IPS-20b (cell line): ENCODE data around the gene PARD6A.

Experiments
- H3K27ac ChIP-seq: one replicate; pipeline ENCODE4 v1.5.1; 2013; ENCODE audit warnings: low read length
- H3K27me3 ChIP-seq: 2 replicates; pipeline ENCODE4 v1.6.1; 2013; ENCODE audit warnings: mild to moderate bottlenecking, low read length, inconsistent platforms; ENCODE audit not compliant: insufficient read depth
- H3K36me3 ChIP-seq: 2 replicates; pipeline ENCODE4 v1.6.1; 2013; ENCODE audit warnings: low read depth, mild to moderate bottlenecking, inconsistent platforms, low read length, moderate library complexity; ENCODE audit not compliant: insufficient read depth
- H3K4me1 ChIP-seq: 2 replicates; pipeline ENCODE4 v1.6.1; 2013; ENCODE audit warnings: mild to moderate bottlenecking, control low read depth, inconsistent platforms, low read length, moderate library complexity; ENCODE audit not compliant: insufficient read depth
- H3K4me3 ChIP-seq: 2 replicates; pipeline ENCODE4 v1.5.1; 2013; ENCODE audit warnings: mild to moderate bottlenecking, low read length, inconsistent platforms
- H3K9ac ChIP-seq: 2 replicates; pipeline ENCODE4 v1.6.1; 2013; ENCODE audit warnings: low read depth, mild to moderate bottlenecking, inconsistent platforms, low read length, moderate library complexity
- H3K9me3 ChIP-seq: 2 replicates; pipeline ENCODE4 v1.6.1; 2013; ENCODE audit warnings: mild to moderate bottlenecking, low read depth, low read length, inconsistent platforms; ENCODE audit not compliant: insufficient read depth

Gene PARD6A

DNA sequence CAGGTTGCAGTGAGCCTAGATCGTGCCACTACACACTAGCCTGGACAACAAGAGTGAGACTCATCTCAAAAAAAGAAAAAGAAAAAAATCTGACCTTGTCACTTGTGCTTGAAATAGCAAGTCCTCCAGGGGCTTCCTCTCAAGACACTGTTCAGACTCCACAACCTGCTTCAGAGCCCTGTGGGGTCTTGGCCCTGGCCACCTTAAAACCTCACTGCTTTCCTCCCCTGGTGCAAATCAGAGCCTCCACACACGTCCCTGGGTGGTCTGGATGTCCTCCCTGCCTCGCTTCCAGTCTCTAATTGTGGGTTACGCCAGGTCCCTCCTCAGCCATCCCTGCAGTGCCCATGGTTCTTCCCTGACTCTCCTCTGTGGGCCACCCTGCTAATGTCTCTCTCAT lies 5.4 kb upstream of the PARD6A start:
- H3K9ac ChIP-seq = no peak overlapping the region
- H3K4me3 ChIP-seq = no peak overlapping the region
- H3K4me1 ChIP-seq = peaks cover 5% of the 10 kb centered on the region; the same call in 1 of the 2 replicates
- no peaks in the 10 kb centered on the region for H3K9me3 ChIP-seq
- peaks cover 12% of the 10 kb centered on the region; the same call in 1 of the 2 replicates for H3K36me3 ChIP-seq
- no peak overlapping the region for H3K27ac ChIP-seq
- peaks cover 53% of the 10 kb centered on the region for H3K27me3 ChIP-seq

DNA sequence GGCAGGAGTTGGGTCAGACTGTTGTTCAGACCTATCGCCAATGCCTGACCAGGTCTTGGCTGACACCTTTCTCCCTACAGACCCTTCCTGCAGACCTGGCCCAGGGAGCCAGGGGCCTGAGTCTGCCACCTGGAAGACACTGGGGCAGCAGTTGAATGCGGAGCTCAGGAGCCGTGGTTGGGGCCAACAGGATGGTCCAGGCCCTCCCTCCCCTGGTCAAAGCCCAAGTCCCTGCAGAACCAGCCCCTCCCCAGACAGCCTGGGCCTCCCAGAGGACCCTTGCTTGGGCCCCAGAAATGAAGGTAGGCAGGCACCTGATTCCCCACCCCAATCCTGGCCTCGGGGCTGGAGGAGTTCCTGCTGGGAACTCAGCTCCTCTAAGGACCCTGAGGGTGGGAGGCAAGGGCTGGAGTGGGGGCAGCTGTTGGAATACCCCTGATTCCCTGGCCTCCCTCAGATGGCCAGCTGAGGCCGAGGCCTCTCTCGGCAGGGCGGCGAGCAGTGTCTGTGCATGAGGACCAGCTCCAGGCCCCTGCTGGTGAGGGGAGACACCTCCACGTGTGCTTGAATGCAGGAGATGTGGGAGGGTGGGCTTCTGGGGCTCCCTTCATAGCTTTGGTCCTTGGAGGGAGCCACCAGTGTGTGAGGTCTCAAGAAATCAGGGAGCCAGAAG lies 4.3 kb upstream of the PARD6A start:
- Histone ChIP-seq H3K27me3 (peaks cover 43% of the 10 kb centered on the region), H3K4me3 (no peak overlapping the region), H3K27ac (no peak overlapping the region), H3K9me3 (no peaks in the 10 kb centered on the region), H3K36me3 (peaks cover 12% of the 10 kb centered on the region; the same call in 1 of the 2 replicates), H3K9ac (no peak overlapping the region), H3K4me1 (peaks cover 6% of the 10 kb centered on the region; the same call in 1 of the 2 replicates)

DNA sequence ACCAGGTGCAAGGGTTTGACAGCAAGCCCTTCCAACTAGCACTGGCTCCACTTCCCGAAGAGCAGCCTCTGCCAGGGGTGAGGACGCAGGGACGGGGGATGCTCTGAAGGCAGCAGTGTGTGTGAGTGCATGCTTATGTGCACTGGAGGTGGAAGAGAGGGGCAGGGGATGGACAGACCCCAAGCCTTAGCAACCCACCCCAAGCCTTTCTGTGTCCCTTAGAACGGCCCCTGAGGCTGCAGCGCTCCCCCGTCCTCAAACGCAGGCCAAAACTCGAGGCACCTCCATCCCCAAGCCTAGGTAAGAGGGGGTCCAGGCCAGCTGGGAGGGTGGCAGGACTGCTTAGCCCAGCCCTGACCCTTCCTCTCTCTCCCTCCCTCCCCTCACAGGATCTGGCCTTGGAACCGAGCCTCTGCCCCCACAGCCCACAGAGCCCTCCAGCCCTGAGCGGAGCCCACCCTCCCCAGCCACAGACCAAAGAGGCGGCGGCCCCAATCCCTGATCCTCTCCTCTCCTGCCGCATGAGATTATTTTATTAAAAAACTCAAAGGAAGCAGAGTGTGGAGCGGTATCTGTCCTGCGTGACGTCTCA lies 3.6 kb upstream of the PARD6A start:
- no peaks in the 10 kb centered on the region for H3K9me3 ChIP-seq
- H3K36me3 ChIP-seq = peaks cover 12% of the 10 kb centered on the region; the same call in 1 of the 2 replicates
- H3K9ac ChIP-seq = no peak overlapping the region
- peaks cover 43% of the 10 kb centered on the region for H3K27me3 ChIP-seq
- H3K27ac ChIP-seq = no peak overlapping the region
- peaks cover 10% of the 10 kb centered on the region; the same call in 1 of the 2 replicates for H3K4me1 ChIP-seq
- no peak overlapping the region for H3K4me3 ChIP-seq

DNA sequence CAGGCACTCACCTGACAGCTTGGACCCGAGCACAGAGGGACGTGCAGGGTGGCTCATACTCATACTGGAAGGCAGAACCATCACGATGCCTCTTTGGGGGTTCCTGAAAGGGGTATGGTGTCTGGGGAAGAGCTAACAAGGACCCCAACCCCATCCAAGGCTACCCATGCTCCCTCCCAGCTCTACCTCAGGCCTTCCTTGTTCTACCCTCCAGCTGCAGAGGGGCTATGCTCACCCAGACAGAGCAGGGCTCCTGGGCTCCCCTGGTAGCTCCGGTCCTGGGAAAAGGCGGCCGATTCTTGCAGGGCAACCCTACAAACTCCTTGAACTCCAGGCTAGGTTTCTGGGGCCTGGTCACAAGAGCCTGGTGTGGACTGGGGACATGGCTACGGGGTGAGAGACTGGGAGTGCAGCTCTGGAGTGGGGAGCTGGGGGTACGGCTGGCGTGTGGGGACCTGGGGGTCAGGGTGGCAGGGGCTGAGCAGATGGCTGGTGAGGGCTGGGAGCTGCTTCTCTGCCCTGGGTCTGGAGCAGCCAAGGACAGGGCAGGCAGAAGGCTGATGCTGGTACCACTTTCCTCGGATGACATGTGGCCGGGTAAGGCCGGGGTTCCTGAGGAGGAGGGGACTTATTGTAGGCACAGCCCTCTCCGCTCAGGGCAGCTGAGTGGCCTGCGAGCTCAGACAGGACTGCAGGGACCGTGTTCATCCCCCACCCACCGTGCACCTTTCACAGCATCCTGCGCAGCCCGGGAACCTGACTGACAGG lies 2.8 kb upstream of the PARD6A start:
- Histone ChIP-seq H3K9ac (no peak overlapping the region), H3K9me3 (no peaks in the 10 kb centered on the region), H3K4me3 (no peak overlapping the region), H3K4me1 (peaks cover 10% of the 10 kb centered on the region; the same call in 1 of the 2 replicates), H3K27me3 (peaks cover 41% of the 10 kb centered on the region), H3K36me3 (peaks cover 12% of the 10 kb centered on the region; the same call in 1 of the 2 replicates), H3K27ac (no peak overlapping the region)

DNA sequence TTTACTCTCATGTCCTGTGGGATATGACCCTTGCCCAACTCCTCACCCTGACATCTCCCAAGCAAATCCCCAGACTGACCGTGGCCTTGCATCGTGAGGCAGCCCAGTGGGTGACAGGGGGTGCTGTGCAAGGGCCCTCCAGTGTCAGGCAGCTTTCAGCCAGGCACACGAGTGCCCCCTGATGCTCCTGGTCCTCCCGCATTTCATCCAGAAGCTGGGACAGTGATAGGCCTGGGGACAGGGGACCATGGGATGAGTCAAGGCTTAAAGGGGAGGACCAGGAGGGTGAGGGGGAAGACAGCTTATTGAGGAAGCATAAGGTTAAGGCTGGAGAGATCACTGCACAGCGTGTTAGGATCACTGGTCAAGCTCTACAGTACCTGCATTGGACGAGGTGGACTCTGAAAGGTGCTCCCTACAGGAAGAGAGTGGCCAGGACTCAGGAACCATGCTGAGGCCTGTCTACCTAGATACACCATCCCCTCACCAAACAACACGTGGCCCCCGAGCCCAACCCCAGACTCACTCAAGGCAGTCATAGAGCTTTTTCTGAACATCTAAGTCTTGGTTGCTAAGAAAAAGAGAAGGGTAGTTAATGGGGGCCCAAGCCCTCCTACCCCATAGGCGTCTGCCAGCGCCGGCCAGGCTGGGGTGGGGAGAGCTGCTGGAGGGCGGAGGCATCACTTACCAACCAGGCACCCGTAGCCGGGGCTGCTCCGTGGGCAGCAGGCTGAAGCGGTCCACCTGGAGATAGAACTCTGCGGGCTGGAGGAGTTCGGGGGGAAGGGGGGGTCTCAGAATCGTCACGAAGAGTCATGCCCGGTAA lies 1.7 kb upstream of the PARD6A start:
- Histone ChIP-seq H3K4me1 (peaks cover 10% of the 10 kb centered on the region; the same call in 1 of the 2 replicates), H3K36me3 (peaks cover 12% of the 10 kb centered on the region; the same call in 1 of the 2 replicates), H3K9me3 (no peaks in the 10 kb centered on the region), H3K27ac (no peak overlapping the region), H3K4me3 (peak overlapping the region; percentile 94), H3K27me3 (peaks cover 31% of the 10 kb centered on the region), H3K9ac (peak overlapping the region; percentile 80; the same call in 1 of the 2 replicates)

DNA sequence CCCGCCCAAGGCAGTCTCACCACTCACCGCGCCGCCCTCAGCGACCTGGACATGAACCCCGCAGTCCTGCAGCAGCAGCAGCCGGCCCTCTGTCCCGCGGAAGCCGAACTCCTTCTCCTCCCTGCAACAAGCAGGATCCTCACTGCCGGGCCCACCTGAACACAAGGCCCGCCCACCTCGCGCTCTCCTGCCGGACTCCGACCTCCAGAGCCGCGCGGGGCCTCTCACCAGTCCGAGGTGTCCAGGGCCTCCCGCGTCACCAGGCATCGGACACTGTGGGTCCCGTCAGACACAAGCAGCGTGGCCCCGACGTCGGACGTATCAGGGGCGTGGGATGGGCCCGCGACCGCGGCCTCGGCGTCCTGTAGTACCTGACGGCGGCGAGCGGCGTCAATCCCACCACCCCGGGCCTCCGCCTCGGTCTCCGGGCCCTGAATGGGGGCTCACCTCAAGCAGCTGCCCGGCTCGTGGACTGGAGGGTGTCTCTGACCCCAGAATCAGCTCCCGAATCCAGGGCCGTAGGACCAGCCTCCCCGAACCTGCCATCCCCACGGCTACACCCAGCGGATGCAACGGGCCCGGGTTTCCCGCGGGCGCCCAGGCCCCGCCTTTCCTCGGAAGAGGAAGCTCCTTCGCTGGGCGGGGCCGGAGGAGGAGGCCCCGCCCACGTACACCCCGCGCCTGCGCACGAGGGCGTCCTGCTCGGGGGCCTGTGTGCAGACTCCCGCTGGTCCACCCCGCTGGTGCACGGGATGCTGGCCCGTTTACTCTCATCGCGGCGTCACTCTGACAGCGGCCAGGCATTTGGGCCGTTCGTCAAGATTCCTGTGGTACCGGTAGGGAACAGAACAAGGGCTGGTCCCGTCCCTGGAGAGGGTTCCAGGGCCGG lies 841 bp upstream of the PARD6A start, which contains the start of gene ACD:
TSS of gene ACD (minus strand) at position 586 of the 889 bp plus-strand sequence. CDS start at position 546, 40 bp downstream.
- Histone ChIP-seq H3K36me3 (peaks cover 12% of the 10 kb centered on the region; the same call in 1 of the 2 replicates), H3K9me3 (no peaks in the 10 kb centered on the region), H3K4me1 (peaks cover 10% of the 10 kb centered on the region; the same call in 1 of the 2 replicates), H3K4me3 (peak within 1 kb of the TSS; percentile 94), H3K27me3 (peaks cover 22% of the 10 kb centered on the region; the same call in 1 of the 2 replicates), H3K9ac (peak within 1 kb of the TSS; percentile 80), H3K27ac (peak within 1 kb of the TSS; percentile 77)

DNA sequence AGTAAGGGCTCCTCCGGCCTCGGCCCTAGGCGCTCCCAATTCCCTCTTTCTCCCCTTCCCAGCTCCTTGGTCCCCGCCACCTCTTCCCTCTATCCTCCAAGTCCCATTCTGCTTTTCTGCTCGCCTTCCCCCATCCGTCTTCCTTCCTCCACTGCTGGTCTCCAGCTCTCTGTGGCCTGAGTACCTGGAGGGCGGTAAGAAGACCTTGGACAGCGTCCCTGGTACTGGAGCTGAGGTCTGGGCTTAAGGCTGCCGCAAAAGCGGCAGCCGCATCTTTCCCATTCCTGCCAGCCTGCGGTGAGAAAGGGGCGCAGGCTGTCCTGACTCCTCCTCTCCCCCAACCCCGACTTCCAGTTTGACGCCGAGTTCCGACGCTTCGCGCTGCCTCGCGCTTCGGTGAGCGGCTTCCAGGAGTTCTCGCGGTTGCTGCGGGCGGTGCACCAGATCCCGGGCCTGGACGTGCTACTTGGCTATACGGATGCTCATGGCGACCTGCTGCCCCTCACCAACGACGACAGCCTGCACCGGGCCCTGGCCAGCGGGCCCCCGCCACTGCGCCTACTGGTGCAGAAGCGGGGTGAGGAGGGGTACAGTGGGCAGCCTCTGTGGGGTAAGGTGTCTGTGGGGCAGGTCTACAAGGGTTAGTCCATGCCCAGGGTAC lies 471 bp downstream of the PARD6A start:
- Histone ChIP-seq H3K4me1 (peaks cover 10% of the 10 kb centered on the region; the same call in 1 of the 2 replicates), H3K9ac (peak overlapping the region; percentile 56; the same call in 1 of the 2 replicates), H3K27me3 (peaks cover 17% of the 10 kb centered on the region; the same call in 1 of the 2 replicates), H3K27ac (no peak overlapping the region), H3K36me3 (peaks cover 12% of the 10 kb centered on the region; the same call in 1 of the 2 replicates), H3K4me3 (peak overlapping the region; percentile 70), H3K9me3 (no peaks in the 10 kb centered on the region)

DNA sequence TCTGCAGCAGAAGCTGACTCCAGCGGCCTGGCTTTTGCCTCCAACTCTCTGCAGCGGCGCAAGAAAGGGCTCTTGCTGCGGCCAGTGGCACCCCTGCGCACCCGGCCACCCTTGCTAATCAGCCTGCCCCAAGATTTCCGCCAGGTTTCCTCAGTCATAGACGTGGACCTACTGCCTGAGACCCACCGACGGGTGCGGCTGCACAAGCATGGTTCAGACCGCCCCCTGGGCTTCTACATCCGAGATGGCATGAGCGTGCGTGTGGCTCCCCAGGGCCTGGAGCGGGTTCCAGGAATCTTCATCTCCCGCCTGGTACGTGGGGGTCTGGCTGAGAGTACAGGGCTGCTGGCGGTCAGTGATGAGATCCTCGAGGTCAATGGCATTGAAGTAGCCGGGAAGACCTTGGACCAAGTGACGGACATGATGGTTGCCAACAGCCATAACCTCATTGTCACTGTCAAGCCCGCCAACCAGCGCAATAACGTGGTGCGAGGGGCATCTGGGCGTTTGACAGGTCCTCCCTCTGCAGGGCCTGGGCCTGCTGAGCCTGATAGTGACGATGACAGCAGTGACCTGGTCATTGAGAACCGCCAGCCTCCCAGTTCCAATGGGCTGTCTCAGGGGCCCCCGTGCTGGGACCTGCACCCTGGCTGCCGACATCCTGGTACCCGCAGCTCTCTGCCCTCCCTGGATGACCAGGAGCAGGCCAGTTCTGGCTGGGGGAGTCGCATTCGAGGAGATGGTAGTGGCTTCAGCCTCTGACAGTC lies 1.3 kb downstream of the PARD6A start:
- Histone ChIP-seq H3K27ac (no peak overlapping the region), H3K9ac (no peak overlapping the region), H3K9me3 (no peaks in the 10 kb centered on the region), H3K27me3 (peaks cover 19% of the 10 kb centered on the region), H3K4me1 (peaks cover 10% of the 10 kb centered on the region; the same call in 1 of the 2 replicates), H3K36me3 (peaks cover 12% of the 10 kb centered on the region; the same call in 1 of the 2 replicates), H3K4me3 (peak overlapping the region; percentile 70; the same call in 1 of the 2 replicates)

DNA sequence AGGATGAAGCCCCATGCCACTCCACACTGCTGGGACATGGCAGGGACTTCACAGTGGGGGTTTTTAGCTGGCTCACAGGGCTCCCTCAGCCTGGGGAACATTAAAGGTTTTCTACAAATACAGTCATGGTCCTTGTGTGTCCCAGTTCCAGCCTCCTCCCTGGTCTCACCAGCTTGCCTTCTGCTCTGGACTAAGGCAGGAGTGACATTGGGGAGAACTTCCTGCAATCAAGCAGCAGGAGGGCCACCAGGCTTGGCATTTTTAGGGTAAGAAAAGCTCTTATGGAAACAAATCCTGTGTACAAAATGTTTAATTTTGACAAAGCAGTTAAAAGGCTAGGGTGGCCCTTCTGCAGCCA lies 1.9 kb downstream of the PARD6A start:
- no peaks in the 10 kb centered on the region for H3K9me3 ChIP-seq
- H3K36me3 ChIP-seq = peaks cover 10% of the 10 kb centered on the region; the same call in 1 of the 2 replicates
- H3K4me1 ChIP-seq = peaks cover 10% of the 10 kb centered on the region; the same call in 1 of the 2 replicates
- no peak overlapping the region for H3K9ac ChIP-seq
- no peak overlapping the region for H3K27ac ChIP-seq
- H3K4me3 ChIP-seq = no peak overlapping the region
- peaks cover 25% of the 10 kb centered on the region for H3K27me3 ChIP-seq
